Endometrial microvascular endothelial cells (primary cell): ENCODE measurements around the gene TMEM107. TPM values are rescaled to one million over a fixed set of nuclear protein-coding genes. Genes with fewer than 3 reads are reported as not detected.

Source experiments
- in situ Hi-C: cut with HindIII; loops from 2 replicates; pipeline ENCODE4 v1.10.0; 2017; ENCODE audit warnings: low sequenced_read_pairs, low pct_unique_long_range_greater_than_20kb; ENCODE audit errors: inconsistent ontology term
- total RNA-seq: library from RNA; depleted of rRNA; stranded (reverse); fragments of >200 nt; gene quantifications from one replicate; pipeline ENCODE4 v1.2.3, GENCODE V29; 2015; ENCODE audit errors: inconsistent ontology term

The TMEM107 gene
- total RNA-seq, 1 donor from 2014 or later: 34.0 TPM

DNA sequence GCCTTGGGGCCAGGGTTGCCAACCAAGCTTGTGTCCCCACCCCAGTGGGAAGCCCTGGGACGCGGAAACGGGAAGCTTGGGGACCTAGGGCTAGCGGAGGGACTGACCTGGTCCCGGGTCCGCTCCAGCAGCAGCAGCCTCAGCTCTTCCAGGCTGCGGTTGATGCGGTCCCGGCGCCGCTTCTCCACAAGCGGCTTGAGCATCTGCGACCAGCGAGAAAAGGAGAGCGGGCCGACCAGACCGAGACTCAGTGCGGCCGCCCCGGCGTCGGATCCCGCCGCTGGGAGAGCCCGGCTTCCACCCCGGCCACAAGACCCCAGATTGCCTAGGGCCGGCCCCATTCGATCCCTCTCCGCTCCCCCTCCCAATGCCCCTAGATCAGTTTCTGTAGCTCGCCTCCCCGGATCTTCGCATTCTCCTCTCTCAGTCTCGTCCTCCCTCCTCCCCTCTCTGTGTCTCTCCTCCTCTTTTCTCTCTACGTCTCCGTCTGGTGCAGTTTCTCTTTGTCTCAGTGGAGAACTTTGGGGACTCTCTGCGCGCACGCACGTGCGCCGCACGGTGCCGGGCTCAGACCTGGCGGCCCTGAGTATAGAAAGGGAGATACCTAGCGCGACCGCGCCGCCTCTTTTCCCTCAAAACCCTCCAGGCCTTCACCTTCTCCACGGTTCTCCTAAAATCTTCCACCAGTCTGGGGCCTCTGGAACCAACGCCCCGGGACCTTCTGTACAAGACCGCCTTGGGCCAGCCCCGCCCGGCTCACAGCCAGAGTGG is 53.1 kb downstream of the TMEM107 start:
- in situ Hi-C loops: no loop called here

Other genes starting within 250 kb of the TMEM107 start
- gene KCNAB3, start 246.5 kb downstream of the TMEM107 start, total RNA-seq: 3.7 TPM
- gene TRAPPC1, start 244.4 kb downstream of the TMEM107 start, total RNA-seq: 76.8 TPM
- gene CNTROB, start 244.2 kb downstream of the TMEM107 start, total RNA-seq: 39.1 TPM
- gene GUCY2D, start 173.8 kb downstream of the TMEM107 start, total RNA-seq: not detected
- not detected for gene ALOX15B, start 137.3 kb downstream of the TMEM107 start, total RNA-seq
- not detected for gene ALOX12B, start 88.7 kb downstream of the TMEM107 start, total RNA-seq
- gene ALOXE3, start 57.9 kb downstream of the TMEM107 start, total RNA-seq: 0.19 TPM
- gene HES7, start 52.3 kb downstream of the TMEM107 start, total RNA-seq: not detected
- gene PER1, start 24.0 kb downstream of the TMEM107 start, total RNA-seq: 20.4 TPM
- gene VAMP2, start 13.4 kb downstream of the TMEM107 start, total RNA-seq: 5.3 TPM
- gene BORCS6, start 13.8 kb upstream of the TMEM107 start, total RNA-seq: 13.3 TPM
- gene AURKB, start 34.2 kb upstream of the TMEM107 start, total RNA-seq: 100 TPM
- 17.7 TPM for gene CTC1, start 71.7 kb upstream of the TMEM107 start, total RNA-seq
- 55.1 TPM for gene PFAS, start 72.9 kb upstream of the TMEM107 start, total RNA-seq
- gene RANGRF, start 112.3 kb upstream of the TMEM107 start, total RNA-seq: 54.0 TPM
- 2.9 TPM for gene SLC25A35, start 119.0 kb upstream of the TMEM107 start, total RNA-seq
- gene ARHGEF15, start 133.9 kb upstream of the TMEM107 start, total RNA-seq: 64.0 TPM
- gene ODF4, start 163.5 kb upstream of the TMEM107 start, total RNA-seq: not detected
- gene RPL26, start 206.8 kb upstream of the TMEM107 start, total RNA-seq: 3,476 TPM
- gene RNF222, start 221.4 kb upstream of the TMEM107 start, total RNA-seq: not detected